Measurements from ENCODE around the gene UQCC3.
A peak's percentile ranks its signal among the peaks of the same experiment; 100 is the strongest.

The UQCC3 gene

GRCh38 chr11:62710001-62710345 is 38.5 kb downstream of the UQCC3 start:
- H3K27me3 ChIP-seq (ENCODE audit: control insufficient read depth, insufficient read depth, low read length, poor library complexity, severe bottlenecking), result no peaks in the 10 kb centered on the region
- H3K4me3 ChIP-seq (ENCODE audit: insufficient read depth, low read depth, low read length), result peak overlapping the region; percentile 32
- 82 to 84% methylated on average over 7 of the region's 7 CpGs for WGBS, 2 experiments
- peaks cover 29% of the 10 kb centered on the region for H3K36me3 ChIP-seq (ENCODE audit: control insufficient read depth, insufficient read depth, low read length)
- H3K4me1 ChIP-seq (ENCODE audit: control insufficient read depth, insufficient read depth, low read length), result peaks cover 30% of the 10 kb centered on the region
- no peaks in the 10 kb centered on the region for H3K9me3 ChIP-seq (ENCODE audit: control insufficient read depth, low read length)
- H3K27ac ChIP-seq (ENCODE audit: insufficient read depth, low read depth, low read length, poor library complexity, severe bottlenecking), result peak overlapping the region; percentile 95

- H3K27ac ChIP-seq (ENCODE audit: insufficient read depth, low read depth, low read length, poor library complexity, severe bottlenecking), result no peak overlapping the region
- no peak overlapping the region for H3K4me3 ChIP-seq (ENCODE audit: insufficient read depth, low read depth, low read length)
- H3K9me3 ChIP-seq (ENCODE audit: control insufficient read depth, low read length), result no peaks in the 10 kb centered on the region
- 92 to 95% methylated on average over 5 to 6 of the region's 6 CpGs for WGBS, 2 experiments
- peaks cover 50% of the 10 kb centered on the region for H3K36me3 ChIP-seq (ENCODE audit: control insufficient read depth, insufficient read depth, low read length)
- H3K27me3 ChIP-seq (ENCODE audit: control insufficient read depth, insufficient read depth, low read length, poor library complexity, severe bottlenecking), result no peaks in the 10 kb centered on the region
- H3K4me1 ChIP-seq (ENCODE audit: control insufficient read depth, insufficient read depth, low read length), result peaks cover 18% of the 10 kb centered on the region
These were observed 40.9 kb downstream of the UQCC3 start for GRCh38 chr11:62712276-62712812.

GRCh38 chr11:62712861-62713260 is 41.4 kb downstream of the UQCC3 start:
- Histone ChIP-seq H3K4me1 (ENCODE audit: control insufficient read depth, insufficient read depth, low read length) (peaks cover 13% of the 10 kb centered on the region), H3K27me3 (ENCODE audit: control insufficient read depth, insufficient read depth, low read length, poor library complexity, severe bottlenecking) (no peaks in the 10 kb centered on the region), H3K27ac (ENCODE audit: insufficient read depth, low read depth, low read length, poor library complexity, severe bottlenecking) (no peak overlapping the region), H3K36me3 (ENCODE audit: control insufficient read depth, insufficient read depth, low read length) (peaks cover 56% of the 10 kb centered on the region), H3K9me3 (ENCODE audit: control insufficient read depth, low read length) (no peaks in the 10 kb centered on the region), H3K4me3 (ENCODE audit: insufficient read depth, low read depth, low read length) (no peak overlapping the region)
- 94% methylated on average over 3 of the region's 3 CpGs for WGBS, 2 experiments

- H3K27me3 ChIP-seq (ENCODE audit: control insufficient read depth, insufficient read depth, low read length, poor library complexity, severe bottlenecking), result no peaks in the 10 kb centered on the region
- 94 to 100% methylated on average over 2 of the region's 2 CpGs for WGBS, 2 experiments
- no peak overlapping the region for H3K4me3 ChIP-seq (ENCODE audit: insufficient read depth, low read depth, low read length)
- peaks cover 8% of the 10 kb centered on the region for H3K4me1 ChIP-seq (ENCODE audit: control insufficient read depth, insufficient read depth, low read length)
- H3K27ac ChIP-seq (ENCODE audit: insufficient read depth, low read depth, low read length, poor library complexity, severe bottlenecking), result no peak overlapping the region
- no peaks in the 10 kb centered on the region for H3K9me3 ChIP-seq (ENCODE audit: control insufficient read depth, low read length)
- H3K36me3 ChIP-seq (ENCODE audit: control insufficient read depth, insufficient read depth, low read length), result peaks cover 60% of the 10 kb centered on the region
These were observed 41.9 kb downstream of the UQCC3 start for GRCh38 chr11:62713343-62713742.

- peaks cover 78% of the 10 kb centered on the region for H3K36me3 ChIP-seq (ENCODE audit: control insufficient read depth, insufficient read depth, low read length)
- no peaks in the 10 kb centered on the region for H3K27me3 ChIP-seq (ENCODE audit: control insufficient read depth, insufficient read depth, low read length, poor library complexity, severe bottlenecking)
- 92 to 93% methylated on average over 23 to 24 of the region's 24 CpGs for WGBS, 2 experiments
- H3K4me3 ChIP-seq (ENCODE audit: insufficient read depth, low read depth, low read length), result no peak overlapping the region
- no peak overlapping the region for H3K27ac ChIP-seq (ENCODE audit: insufficient read depth, low read depth, low read length, poor library complexity, severe bottlenecking)
- H3K9me3 ChIP-seq (ENCODE audit: control insufficient read depth, low read length), result no peaks in the 10 kb centered on the region
- H3K4me1 ChIP-seq (ENCODE audit: control insufficient read depth, insufficient read depth, low read length), result no peaks in the 10 kb centered on the region
These were observed 44.0 kb downstream of the UQCC3 start for GRCh38 chr11:62715150-62716130.

- Histone ChIP-seq H3K9me3 (ENCODE audit: control insufficient read depth, low read length) (no peaks in the 10 kb centered on the region), H3K27ac (ENCODE audit: insufficient read depth, low read depth, low read length, poor library complexity, severe bottlenecking) (no peak overlapping the region), H3K4me3 (ENCODE audit: insufficient read depth, low read depth, low read length) (no peak overlapping the region), H3K27me3 (ENCODE audit: control insufficient read depth, insufficient read depth, low read length, poor library complexity, severe bottlenecking) (no peaks in the 10 kb centered on the region), H3K4me1 (ENCODE audit: control insufficient read depth, insufficient read depth, low read length) (no peaks in the 10 kb centered on the region), H3K36me3 (ENCODE audit: control insufficient read depth, insufficient read depth, low read length) (peaks cover 76% of the 10 kb centered on the region)
- 95 to 96% methylated on average over 5 of the region's 5 CpGs for WGBS, 2 experiments
These were observed 44.7 kb downstream of the UQCC3 start for GRCh38 chr11:62716206-62716605.

- Histone ChIP-seq H3K4me3 (ENCODE audit: insufficient read depth, low read depth, low read length) (no peak overlapping the region), H3K4me1 (ENCODE audit: control insufficient read depth, insufficient read depth, low read length) (no peaks in the 10 kb centered on the region), H3K27ac (ENCODE audit: insufficient read depth, low read depth, low read length, poor library complexity, severe bottlenecking) (no peak overlapping the region), H3K36me3 (ENCODE audit: control insufficient read depth, insufficient read depth, low read length) (peaks cover 76% of the 10 kb centered on the region), H3K9me3 (ENCODE audit: control insufficient read depth, low read length) (no peaks in the 10 kb centered on the region), H3K27me3 (ENCODE audit: control insufficient read depth, insufficient read depth, low read length, poor library complexity, severe bottlenecking) (no peaks in the 10 kb centered on the region)
- WGBS, 2 experiments, result 94 to 95% methylated on average over 10 of the region's 11 CpGs
These were observed 45.3 kb downstream of the UQCC3 start for GRCh38 chr11:62716816-62717215.

- H3K4me1 ChIP-seq (ENCODE audit: control insufficient read depth, insufficient read depth, low read length), result peaks cover 4% of the 10 kb centered on the region
- H3K27me3 ChIP-seq (ENCODE audit: control insufficient read depth, insufficient read depth, low read length, poor library complexity, severe bottlenecking), result no peaks in the 10 kb centered on the region
- peaks cover 88% of the 10 kb centered on the region for H3K36me3 ChIP-seq (ENCODE audit: control insufficient read depth, insufficient read depth, low read length)
- H3K9me3 ChIP-seq (ENCODE audit: control insufficient read depth, low read length), result no peaks in the 10 kb centered on the region
- H3K27ac ChIP-seq (ENCODE audit: insufficient read depth, low read depth, low read length, poor library complexity, severe bottlenecking), result no peak overlapping the region
- WGBS, 2 experiments, result 95 to 96% methylated on average over 2 of the region's 2 CpGs
- H3K4me3 ChIP-seq (ENCODE audit: insufficient read depth, low read depth, low read length), result no peak overlapping the region
These were observed 48.0 kb downstream of the UQCC3 start for GRCh38 chr11:62719302-62719978.

GRCh38 chr11:62721994-62722393 is 50.5 kb downstream of the UQCC3 start:
- Histone ChIP-seq H3K9me3 (ENCODE audit: control insufficient read depth, low read length) (no peaks in the 10 kb centered on the region), H3K4me3 (ENCODE audit: insufficient read depth, low read depth, low read length) (no peak overlapping the region), H3K4me1 (ENCODE audit: control insufficient read depth, insufficient read depth, low read length) (peaks cover 13% of the 10 kb centered on the region), H3K27ac (ENCODE audit: insufficient read depth, low read depth, low read length, poor library complexity, severe bottlenecking) (no peak overlapping the region), H3K36me3 (ENCODE audit: control insufficient read depth, insufficient read depth, low read length) (peaks cover 70% of the 10 kb centered on the region), H3K27me3 (ENCODE audit: control insufficient read depth, insufficient read depth, low read length, poor library complexity, severe bottlenecking) (no peaks in the 10 kb centered on the region)
- 89 to 93% methylated on average over 7 of the region's 7 CpGs for WGBS, 2 experiments
